WI38 (cell line): ENCODE data around the gene ASB16.

Source experiments
- H3K4me3 ChIP-seq: 2 replicates; pipeline ENCODE4 v1.5.1; 2011; ENCODE audit warnings: low read depth, mild to moderate bottlenecking, control low read depth, low read length
- CTCF ChIP-seq: IDR thresholded peaks from 2 replicates; pipeline ENCODE4 v1.5.1; 2012; ENCODE audit warnings: low read depth, mild to moderate bottlenecking, control low read depth, low read length

ASB16 gene

GRCh38 chr17:44214896-44215295 lies 44.4 kb downstream of the ASB16 start:
- H3K4me3 ChIP-seq, result no peak overlapping the region
- no peak for TF ChIP-seq CTCF

GRCh38 chr17:44216173-44216572 lies 45.7 kb downstream of the ASB16 start:
- no peak for TF ChIP-seq CTCF
- no peak overlapping the region for H3K4me3 ChIP-seq

- no peak for TF ChIP-seq CTCF
- no peak overlapping the region for H3K4me3 ChIP-seq
These were observed 46.2 kb downstream of the ASB16 start for GRCh38 chr17:44216694-44217093.

GRCh38 chr17:44217738-44218343 lies 47.3 kb downstream of the ASB16 start:
- TF ChIP-seq CTCF, result no peak
- H3K4me3 ChIP-seq, result peak overlapping the region; percentile 82

GRCh38 chr17:44218344-44219107 lies 48.0 kb downstream of the ASB16 start:
- peak; percentile 46 for TF ChIP-seq CTCF
- peak overlapping the region; percentile 82 for H3K4me3 ChIP-seq

- no peak for TF ChIP-seq CTCF
- peak overlapping the region; percentile 82 for H3K4me3 ChIP-seq
These were observed 48.7 kb downstream of the ASB16 start for GRCh38 chr17:44219108-44219615.

- TF ChIP-seq CTCF, result no peak
These were observed 49.2 kb downstream of the ASB16 start, which contains the start of gene UBTF for GRCh38 chr17:44219616-44220212. Gene UBTF, minus strand, starts transcription at chr17:44219675. Its CDS starts 1,446 bp downstream, at chr17:44218229.

More at GRCh38 chr17:44219616-44220212, 49.2 kb downstream of the ASB16 start, which contains the start of gene UBTF:
- H3K4me3 ChIP-seq, result peak within 1 kb of the TSS; percentile 82
